ENCODE results near the gene TSKS. TPM values are rescaled to one million over a fixed set of nuclear protein-coding genes. Genes with fewer than 3 reads are reported as not detected.

Gene TSKS
- polyA plus RNA-seq, 3 donors = 0.37 to 0.81 (median 0.51) TPM

- Histone ChIP-seq H4K20me1 (ENCODE audit: insufficient read depth, low read length) (no peaks in the 10 kb centered on the region), H3K4me2 (replicated peaks; ENCODE audit: extremely low read depth, low read length, poor library complexity, severe bottlenecking) (no peak overlapping the region), H3K79me2 (ENCODE audit: insufficient read depth, low read length) (no peaks in the 10 kb centered on the region), H3K27me3 (ENCODE audit: control insufficient read depth in 2 of 2, insufficient read depth in 2 of 2, low read length in 2 of 2) (no peaks in the 10 kb centered on the region), H3K4me1 (ENCODE audit: control insufficient read depth in 1 of 2, insufficient read depth in 2 of 2, low read length in 2 of 2) (peaks cover 7 to 9% of the 10 kb centered on the region in 2 donors), H2AFZ (ENCODE audit: insufficient read depth, low read depth, low read length, poor library complexity, severe bottlenecking) (no peak overlapping the region), H3K27ac (ENCODE audit: low read depth in 1 of 2, low read length in 2 of 2) (no peak overlapping the region), H3K4me3 (replicated peaks in 1 of 3; ENCODE audit: low read depth in 2 of 3, low read length in 3 of 3) (no peak overlapping the region), H3K9ac (ENCODE audit: insufficient read depth, low read length, poor library complexity, severe bottlenecking) (no peak overlapping the region), H3K9me3 (replicated peaks in 1 of 2; ENCODE audit: control insufficient read depth in 1 of 2, insufficient read depth in 1 of 2, low read length in 2 of 2) (no peaks in the 10 kb centered on the region), H3K36me3 (replicated peaks in 1 of 2; ENCODE audit: control insufficient read depth in 1 of 2, insufficient read depth in 2 of 2, low read length in 2 of 2) (no peaks in the 10 kb centered on the region)
- peak overlapping the region in 3 of 7 donors; percentile 36 to 60 (median 37) for H3K27ac Mint-ChIP-seq
- no peaks in the 10 kb centered on the region for H3K36me3 Mint-ChIP-seq
- 22% methylated on average over 1 of the region's 3 CpGs for WGBS (ENCODE audit: insufficient coverage)
- intact Hi-C loops (cut with micrococcal nuclease) = no loop called here
- H3K27me3 Mint-ChIP-seq (ENCODE audit: low read depth in 3 of 3) = peaks cover 0 to 5% (median 0%) of the 10 kb centered on the region in 3 donors
- peak in 2 of 3 donors; percentile 1 to 17 for DNase-seq
- H3K9me3 Mint-ChIP-seq = peaks cover 0 to 10% (median 2%) of the 10 kb centered on the region in 7 donors
- no peak overlapping the region for H3K4me3 Mint-ChIP-seq
- peaks cover 13% of the 10 kb centered on the region for H3K4me1 Mint-ChIP-seq
- no peak for TF ChIP-seq CTCF (IDR thresholded peaks at IDR 0.05)
Observed at GRCh38 chr19:49716154-49716553, 47.0 kb downstream of the TSKS start.

- no peaks in the 10 kb centered on the region for H3K36me3 Mint-ChIP-seq
- intact Hi-C loops (cut with micrococcal nuclease) = no loop called here
Observed at GRCh38 chr19:49713236-49713845, 49.8 kb downstream of the TSKS start.

More at GRCh38 chr19:49713236-49713845, 49.8 kb downstream of the TSKS start:
- H4K20me1 ChIP-seq (ENCODE audit: insufficient read depth, low read length) = no peaks in the 10 kb centered on the region
- no peak overlapping the region for H3K4me3 Mint-ChIP-seq
- H3K4me3 ChIP-seq (replicated peaks in 1 of 3; ENCODE audit: low read depth in 2 of 3, low read length in 3 of 3) = no peak overlapping the region
- H3K27me3 Mint-ChIP-seq (ENCODE audit: low read depth in 3 of 3) = peaks cover 0 to 11% (median 7%) of the 10 kb centered on the region in 3 donors
- no peak for TF ChIP-seq CTCF (IDR thresholded peaks at IDR 0.05)
- H3K9me3 ChIP-seq (replicated peaks in 1 of 2; ENCODE audit: control insufficient read depth in 1 of 2, insufficient read depth in 1 of 2, low read length in 2 of 2) = no peaks in the 10 kb centered on the region
- 93% methylated on average over 8 of the region's 8 CpGs for WGBS (ENCODE audit: insufficient coverage)
- DNase-seq = no peak
- no peaks in the 10 kb centered on the region for H3K79me2 ChIP-seq (ENCODE audit: insufficient read depth, low read length)
- no peak overlapping the region for H2AFZ ChIP-seq (ENCODE audit: insufficient read depth, low read depth, low read length, poor library complexity, severe bottlenecking)
- no peak overlapping the region for H3K9ac ChIP-seq (ENCODE audit: insufficient read depth, low read length, poor library complexity, severe bottlenecking)
- H3K4me1 Mint-ChIP-seq = peaks cover 13% of the 10 kb centered on the region
- H3K27ac Mint-ChIP-seq = no peak overlapping the region
- H3K4me2 ChIP-seq (replicated peaks; ENCODE audit: extremely low read depth, low read length, poor library complexity, severe bottlenecking) = no peak overlapping the region
- H3K4me1 ChIP-seq (ENCODE audit: control insufficient read depth in 1 of 2, insufficient read depth in 2 of 2, low read length in 2 of 2) = peaks cover 7 to 9% of the 10 kb centered on the region in 2 donors
- H3K27me3 ChIP-seq (ENCODE audit: control insufficient read depth in 2 of 2, insufficient read depth in 2 of 2, low read length in 2 of 2) = no peaks in the 10 kb centered on the region
- no peak overlapping the region for H3K27ac ChIP-seq (ENCODE audit: low read depth in 1 of 2, low read length in 2 of 2)
- H3K9me3 Mint-ChIP-seq = peaks cover 0 to 8% (median 2%) of the 10 kb centered on the region in 7 donors
- no peaks in the 10 kb centered on the region for H3K36me3 ChIP-seq (replicated peaks in 1 of 2; ENCODE audit: control insufficient read depth in 1 of 2, insufficient read depth in 2 of 2, low read length in 2 of 2)
